ENCODE measurements around the gene TMEM259. TPM values are rescaled to one million over a fixed set of nuclear protein-coding genes. Genes with fewer than 3 reads are reported as not detected.

Gene TMEM259
- total RNA-seq, 2 donors from 2014 or later, result 216 to 377 TPM

DNA sequence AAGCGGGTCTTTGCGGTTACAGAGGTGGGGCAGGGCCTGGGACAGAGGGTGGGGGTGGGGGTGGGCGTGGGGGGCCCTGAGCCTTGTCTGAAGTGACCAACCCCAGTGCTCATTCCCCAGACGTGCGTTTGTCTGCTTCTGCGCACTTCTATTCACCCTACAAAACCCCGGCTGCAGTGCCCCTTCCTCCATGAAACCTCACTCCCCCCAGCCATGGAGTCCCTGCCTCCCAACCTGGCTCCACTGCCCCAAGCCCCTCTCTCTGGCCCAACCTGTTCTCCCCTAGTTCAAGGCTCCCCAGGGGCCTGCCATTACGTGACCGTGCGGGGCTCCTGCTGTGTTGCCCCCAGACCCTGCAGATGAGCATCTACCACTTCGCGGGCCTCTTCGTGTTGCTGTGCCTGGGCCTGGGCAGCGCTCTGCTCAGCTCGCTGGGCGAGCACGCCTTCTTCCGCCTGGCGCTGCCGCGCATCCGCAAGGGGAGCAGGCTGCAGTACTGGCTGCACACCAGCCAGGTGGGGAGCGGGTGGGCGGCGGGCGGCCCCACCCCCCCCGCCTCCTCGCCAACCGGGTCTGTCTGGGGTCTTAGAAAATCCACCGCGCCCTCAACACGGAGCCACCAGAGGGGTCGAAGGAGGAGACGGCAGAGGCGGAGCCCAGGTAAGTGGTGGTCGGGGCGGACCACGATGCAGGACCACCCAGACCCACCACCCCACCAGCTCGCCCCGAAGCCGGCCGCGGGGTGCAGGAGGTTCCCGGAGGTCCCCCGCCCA, 12.5 kb downstream of the TMEM259 start:
- Histone ChIP-seq H3K4me3 (no peak overlapping the region), H3K27ac (no peak overlapping the region), H3K9me3 (no peaks in the 10 kb centered on the region), H3K36me3 (peaks cover 6 to 23% of the 10 kb centered on the region in 2 donors), H3K27me3 (replicated peaks; ENCODE audit: insufficient read depth) (no peaks in the 10 kb centered on the region), H3K4me1 (replicated peaks) (no peaks in the 10 kb centered on the region)
- 92% methylated on average over 33 of the region's 45 CpGs for WGBS
- TF ChIP-seq, protein P1, sequence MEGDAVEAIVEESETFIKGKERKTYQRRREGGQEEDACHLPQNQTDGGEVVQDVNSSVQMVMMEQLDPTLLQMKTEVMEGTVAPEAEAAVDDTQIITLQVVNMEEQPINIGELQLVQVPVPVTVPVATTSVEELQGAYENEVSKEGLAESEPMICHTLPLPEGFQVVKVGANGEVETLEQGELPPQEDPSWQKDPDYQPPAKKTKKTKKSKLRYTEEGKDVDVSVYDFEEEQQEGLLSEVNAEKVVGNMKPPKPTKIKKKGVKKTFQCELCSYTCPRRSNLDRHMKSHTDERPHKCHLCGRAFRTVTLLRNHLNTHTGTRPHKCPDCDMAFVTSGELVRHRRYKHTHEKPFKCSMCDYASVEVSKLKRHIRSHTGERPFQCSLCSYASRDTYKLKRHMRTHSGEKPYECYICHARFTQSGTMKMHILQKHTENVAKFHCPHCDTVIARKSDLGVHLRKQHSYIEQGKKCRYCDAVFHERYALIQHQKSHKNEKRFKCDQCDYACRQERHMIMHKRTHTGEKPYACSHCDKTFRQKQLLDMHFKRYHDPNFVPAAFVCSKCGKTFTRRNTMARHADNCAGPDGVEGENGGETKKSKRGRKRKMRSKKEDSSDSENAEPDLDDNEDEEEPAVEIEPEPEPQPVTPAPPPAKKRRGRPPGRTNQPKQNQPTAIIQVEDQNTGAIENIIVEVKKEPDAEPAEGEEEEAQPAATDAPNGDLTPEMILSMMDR (IDR thresholded peaks at IDR 0.05), result no peak
- TF ChIP-seq POLR2A (IDR thresholded peaks at IDR 0.05) (no peak), POLR2AphosphoS5 (IDR thresholded peaks at IDR 0.05) (no peak)
- intact Hi-C loops (cut with DNase I), result no loop called here
- DNase-seq (ENCODE audit: low spot score), result no peak

DNA sequence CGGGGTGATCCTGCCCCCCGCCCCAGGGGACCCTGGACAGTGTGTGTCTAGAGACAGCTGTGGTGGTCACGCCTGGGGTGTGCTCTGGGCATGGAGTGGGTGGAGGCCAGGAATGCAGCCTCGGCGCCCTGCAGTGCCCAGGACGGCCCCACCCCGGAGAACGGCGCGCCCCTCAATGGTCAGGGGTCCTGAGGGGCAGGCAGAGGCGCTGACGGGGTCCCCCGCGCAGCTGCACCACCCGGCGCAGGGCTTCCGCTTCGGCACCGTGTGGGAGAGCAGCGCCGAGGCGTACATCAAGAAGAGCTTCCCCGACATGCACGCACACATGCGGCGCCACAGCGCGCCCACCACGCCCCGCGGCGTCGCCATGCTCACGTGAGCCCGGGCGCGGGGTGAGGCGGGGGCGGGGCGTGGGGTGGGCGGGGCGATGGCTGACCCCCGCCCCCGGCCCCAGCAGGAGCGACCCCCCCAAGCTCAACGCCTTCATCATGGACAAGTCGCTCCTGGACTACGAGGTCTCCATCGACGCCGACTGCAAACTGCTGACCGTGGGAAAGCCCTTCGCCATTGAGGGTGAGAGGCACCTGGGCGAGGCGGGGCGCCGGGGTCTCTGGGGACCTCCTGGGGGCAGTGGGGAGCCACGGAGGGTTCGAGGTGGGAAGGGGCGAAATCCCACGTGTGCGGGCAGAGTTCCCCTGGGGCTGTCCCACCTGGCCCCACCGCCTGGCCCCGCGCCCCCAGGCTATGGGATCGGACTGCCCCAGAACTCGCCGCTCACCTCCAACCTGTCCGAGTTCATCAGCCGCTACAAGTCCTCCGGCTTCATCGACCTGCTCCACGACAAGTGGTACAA, 13.3 kb downstream of the TMEM259 start:
- Histone ChIP-seq H3K4me3 (no peak overlapping the region), H3K9me3 (no peaks in the 10 kb centered on the region), H3K4me1 (replicated peaks) (no peaks in the 10 kb centered on the region), H3K27me3 (replicated peaks; ENCODE audit: insufficient read depth) (no peaks in the 10 kb centered on the region), H3K36me3 (peaks cover 6 to 19% of the 10 kb centered on the region in 2 donors), H3K27ac (no peak overlapping the region)
- intact Hi-C loops (cut with DNase I), result no loop called here
- TF ChIP-seq, protein P1 (IDR thresholded peaks at IDR 0.05), result no peak
- TF ChIP-seq POLR2AphosphoS5 (IDR thresholded peaks at IDR 0.05) (no peak), POLR2A (IDR thresholded peaks at IDR 0.05) (no peak)
- WGBS, result 90% methylated on average over 72 of the region's 73 CpGs
- no peak for DNase-seq (ENCODE audit: low spot score)

DNA sequence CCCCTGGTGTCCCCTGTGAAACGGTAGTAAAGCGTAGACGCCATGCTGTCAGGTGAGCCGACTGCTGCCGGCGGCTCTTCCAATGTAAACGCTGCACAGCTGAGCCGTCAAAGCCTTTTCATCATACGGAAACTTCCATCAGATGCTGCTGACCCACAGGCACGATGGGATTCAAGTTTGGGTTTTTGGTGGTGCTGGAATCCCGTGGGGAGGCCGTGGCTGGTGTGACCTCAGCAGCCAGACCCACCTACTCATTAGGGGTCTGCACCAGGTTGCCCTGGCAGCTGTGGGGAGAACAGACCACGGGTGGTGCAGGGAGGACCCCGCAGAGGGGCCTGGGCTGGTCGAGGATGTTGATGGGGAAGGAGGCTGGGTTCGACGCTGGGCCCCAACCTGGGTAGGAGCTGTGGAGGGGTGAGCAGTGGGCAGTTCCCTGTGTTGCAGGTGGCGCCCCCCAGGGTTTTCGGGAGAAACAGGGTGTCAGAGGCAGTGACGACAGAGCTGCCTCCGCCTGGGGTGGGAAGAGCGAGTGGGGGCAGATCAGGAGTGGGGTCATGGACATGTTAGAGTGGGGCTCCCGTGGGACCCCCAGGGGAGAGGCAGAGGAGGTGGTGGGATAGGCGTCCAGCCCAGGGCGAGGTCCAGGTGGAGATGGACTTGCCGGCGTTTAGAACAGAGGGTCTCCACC, 14.1 kb downstream of the TMEM259 start:
- TF ChIP-seq POLR2AphosphoS5 (IDR thresholded peaks at IDR 0.05), result no peak
- TF ChIP-seq, protein P1 (IDR thresholded peaks at IDR 0.05), result no peak
- no peak for TF ChIP-seq POLR2A (IDR thresholded peaks at IDR 0.05)
- Histone ChIP-seq H3K9me3 (no peaks in the 10 kb centered on the region), H3K4me1 (replicated peaks) (no peaks in the 10 kb centered on the region), H3K36me3 (peaks cover 3 to 18% of the 10 kb centered on the region in 2 donors), H3K4me3 (no peak overlapping the region), H3K27ac (no peak overlapping the region), H3K27me3 (replicated peaks; ENCODE audit: insufficient read depth) (no peaks in the 10 kb centered on the region)
- intact Hi-C loops (cut with DNase I), result no loop called here
- DNase-seq (ENCODE audit: low spot score), result no peak
- 79% methylated on average over 25 of the region's 27 CpGs for WGBS

DNA sequence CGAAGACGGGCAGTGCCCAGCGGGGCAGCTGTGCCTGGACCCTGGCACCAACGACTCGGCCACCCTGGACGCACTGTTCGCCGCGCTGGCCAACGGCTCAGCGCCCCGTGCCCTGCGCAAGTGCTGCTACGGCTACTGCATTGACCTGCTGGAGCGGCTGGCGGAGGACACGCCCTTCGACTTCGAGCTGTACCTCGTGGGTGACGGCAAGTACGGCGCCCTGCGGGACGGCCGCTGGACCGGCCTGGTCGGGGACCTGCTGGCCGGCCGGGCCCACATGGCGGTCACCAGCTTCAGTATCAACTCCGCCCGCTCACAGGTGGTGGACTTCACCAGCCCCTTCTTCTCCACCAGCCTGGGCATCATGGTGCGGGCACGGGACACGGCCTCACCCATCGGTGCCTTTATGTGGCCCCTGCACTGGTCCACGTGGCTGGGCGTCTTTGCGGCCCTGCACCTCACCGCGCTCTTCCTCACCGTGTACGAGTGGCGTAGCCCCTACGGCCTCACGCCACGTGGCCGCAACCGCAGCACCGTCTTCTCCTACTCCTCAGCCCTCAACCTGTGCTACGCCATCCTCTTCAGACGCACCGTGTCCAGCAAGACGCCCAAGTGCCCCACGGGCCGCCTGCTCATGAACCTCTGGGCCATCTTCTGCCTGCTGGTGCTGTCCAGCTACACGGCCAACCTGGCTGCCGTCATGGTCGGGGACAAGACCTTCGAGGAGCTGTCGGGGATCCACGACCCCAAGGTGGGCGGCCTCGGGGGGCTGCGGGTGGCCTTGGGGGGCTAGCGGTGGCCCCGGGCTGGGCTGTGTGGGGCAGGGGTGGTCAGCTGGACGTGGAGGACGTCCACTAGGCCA, 15.9 kb downstream of the TMEM259 start:
- intact Hi-C loops (cut with DNase I), result no loop called here
- Histone ChIP-seq H3K9me3 (no peaks in the 10 kb centered on the region), H3K4me3 (no peak overlapping the region), H3K36me3 (peaks cover 0 to under 1% of the 10 kb centered on the region in 2 donors), H3K4me1 (replicated peaks) (peaks cover 6% of the 10 kb centered on the region), H3K27ac (no peak overlapping the region), H3K27me3 (replicated peaks; ENCODE audit: insufficient read depth) (peaks cover 2% of the 10 kb centered on the region)
- DNase-seq (ENCODE audit: low spot score), result no peak
- TF ChIP-seq POLR2A (IDR thresholded peaks at IDR 0.05), result no peak
- no peak for TF ChIP-seq POLR2AphosphoS5 (IDR thresholded peaks at IDR 0.05)
- TF ChIP-seq, protein P1 (IDR thresholded peaks at IDR 0.05), result no peak
- WGBS, result 92% methylated on average over 65 of the region's 70 CpGs
